ENCODE results near the gene VCX.
"Not testable (repeated sequence)": the region's sequence is repeated elsewhere in the genome, so short reads cannot be mapped to it uniquely, and the experiment has no call there.

VCX gene

DNA sequence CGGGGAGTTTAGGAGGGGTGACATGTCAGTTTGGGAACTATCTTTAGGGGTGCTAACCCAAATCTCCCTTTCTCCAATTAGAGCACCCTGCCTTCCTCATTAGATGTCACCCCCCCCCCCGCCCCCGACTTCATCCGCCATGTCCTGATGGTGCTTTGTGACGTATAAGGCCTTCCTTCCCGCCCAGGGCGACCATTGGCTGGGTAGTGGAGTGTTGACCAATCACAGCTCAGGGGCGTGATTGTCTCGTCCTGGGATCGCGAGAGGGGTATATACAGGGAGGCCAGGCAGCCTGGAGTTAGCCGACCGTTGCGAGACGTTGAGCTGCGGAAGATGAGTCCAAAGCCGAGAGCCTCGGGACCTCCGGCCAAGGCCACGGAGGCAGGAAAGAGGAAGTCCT lies at the start of gene VCX:
Gene VCX (plus strand): TSS at position 301 of the 400 bp plus-strand sequence. CDS start 33 bp downstream, at position 334.
- not testable (repeated sequence) for DNase-seq

DNA sequence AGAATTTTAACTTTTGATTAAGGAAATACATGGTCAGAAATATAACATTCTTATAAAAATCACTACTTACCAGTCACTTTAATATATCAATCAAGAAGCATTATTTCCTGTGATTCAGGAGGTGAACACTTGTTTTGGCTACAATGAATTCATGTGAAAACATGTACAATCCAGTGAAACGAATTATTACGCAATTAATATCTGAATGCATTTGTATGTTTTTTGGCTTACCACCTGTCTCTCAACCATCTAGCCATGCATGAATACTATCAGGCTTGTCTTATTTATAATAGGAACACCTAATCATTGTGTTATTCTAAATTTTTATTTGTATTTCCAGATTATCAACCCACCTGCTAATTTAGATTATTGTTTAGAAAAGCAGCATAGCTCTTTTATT lies 44.6 kb upstream of the VCX start:
- no peak for DNase-seq

DNA sequence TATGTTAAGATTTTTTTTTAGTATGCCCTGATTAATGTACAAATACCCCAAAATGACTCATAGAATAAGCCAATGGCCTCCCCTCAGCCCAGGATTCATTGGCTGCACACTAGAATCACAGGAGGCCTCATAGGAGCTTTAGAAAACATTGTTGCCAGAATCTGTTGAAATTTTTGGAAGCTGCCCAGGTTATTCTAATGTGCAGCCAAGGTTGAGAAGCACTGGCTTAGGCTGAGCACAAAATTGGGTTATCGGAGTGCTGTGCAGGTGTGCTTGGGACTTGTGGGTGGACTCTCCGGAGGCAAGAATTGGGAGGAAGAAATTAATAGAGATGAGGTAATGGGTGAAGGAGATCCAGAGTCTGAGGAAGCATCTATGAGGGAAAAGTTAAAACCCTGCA lies 41.3 kb upstream of the VCX start:
- no peak for DNase-seq

DNA sequence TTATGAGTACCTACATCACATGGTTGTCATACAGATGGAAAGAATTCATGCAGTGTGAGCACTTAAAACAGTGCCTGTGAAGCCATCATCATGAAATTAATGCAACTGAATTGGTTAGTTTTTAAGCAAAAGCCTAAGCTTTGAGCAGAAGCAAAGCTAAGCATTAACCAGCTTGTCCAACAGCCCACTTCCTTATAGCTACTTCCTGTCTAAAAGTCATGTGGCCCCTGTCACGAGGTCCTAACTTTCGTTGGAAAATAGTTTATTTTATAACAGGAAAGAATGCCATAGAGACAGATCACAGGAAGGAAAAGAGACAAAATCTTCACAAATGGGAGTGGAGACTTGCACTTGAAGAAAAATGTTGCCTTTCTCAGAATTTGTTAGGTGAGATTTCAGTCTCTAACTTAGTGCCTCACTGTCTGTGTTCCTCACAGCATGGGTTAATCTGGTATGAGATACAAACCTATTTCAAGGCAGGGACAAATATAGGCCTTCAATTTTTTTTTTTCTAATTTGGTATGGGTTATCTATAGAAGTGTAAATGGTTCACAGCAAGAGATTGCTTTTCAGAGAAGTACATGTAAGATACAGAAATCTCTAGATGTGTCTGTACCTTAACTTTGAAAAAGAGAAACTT lies 27.7 kb upstream of the VCX start:
- no peak for DNase-seq

DNA sequence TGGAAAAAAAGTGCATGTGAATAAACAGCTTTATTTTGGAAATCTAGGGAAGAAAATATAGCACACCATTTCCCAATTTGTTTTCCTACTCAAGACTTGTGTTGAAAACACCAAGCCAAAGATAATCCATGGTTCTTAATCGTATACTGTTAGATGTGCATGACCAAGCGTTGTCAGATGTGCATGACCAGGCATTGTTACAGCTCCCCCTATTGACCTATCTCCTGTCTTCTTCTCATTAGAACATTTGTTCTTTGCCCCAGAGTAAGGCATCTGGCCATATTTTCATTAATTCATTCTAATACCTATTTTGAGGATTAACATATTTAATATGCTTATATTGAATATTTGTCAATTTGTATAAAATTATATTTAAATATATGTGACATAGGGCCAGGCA lies 14.4 kb upstream of the VCX start:
- no peak for DNase-seq

DNA sequence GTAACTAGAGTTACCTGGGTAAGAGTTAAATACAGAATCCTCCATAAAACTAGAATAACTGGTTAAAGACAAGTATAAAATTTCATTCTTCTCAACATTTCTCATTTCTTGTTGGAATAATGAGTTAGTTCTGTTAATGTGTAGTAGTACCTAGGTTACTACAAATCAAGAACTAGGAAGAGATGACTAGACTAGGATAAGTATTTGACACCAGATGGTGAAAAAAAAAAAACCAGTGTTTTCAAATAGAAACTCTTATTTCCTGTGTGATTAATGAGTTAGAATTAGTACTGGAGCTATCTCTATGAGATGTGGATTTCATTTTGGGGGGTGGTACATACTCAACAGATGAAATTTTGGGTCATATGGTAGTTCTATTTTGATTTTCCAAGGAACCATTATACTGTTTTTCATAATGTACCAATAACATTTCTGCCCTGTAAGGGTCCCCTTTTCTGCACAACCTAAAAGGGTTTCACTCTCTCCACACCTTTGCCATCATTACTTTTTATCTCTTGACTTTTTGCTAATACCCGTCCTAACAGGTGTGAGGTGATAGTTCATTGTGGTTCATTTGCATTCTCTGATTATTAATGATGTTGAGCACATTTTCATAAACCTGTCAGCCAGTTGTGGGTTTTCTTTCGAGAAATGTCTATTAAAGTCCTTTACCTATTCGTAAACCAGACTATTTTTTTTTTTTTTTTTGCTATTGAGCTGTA lies 1.7 kb upstream of the VCX start:
- DNase-seq = no peak

DNA sequence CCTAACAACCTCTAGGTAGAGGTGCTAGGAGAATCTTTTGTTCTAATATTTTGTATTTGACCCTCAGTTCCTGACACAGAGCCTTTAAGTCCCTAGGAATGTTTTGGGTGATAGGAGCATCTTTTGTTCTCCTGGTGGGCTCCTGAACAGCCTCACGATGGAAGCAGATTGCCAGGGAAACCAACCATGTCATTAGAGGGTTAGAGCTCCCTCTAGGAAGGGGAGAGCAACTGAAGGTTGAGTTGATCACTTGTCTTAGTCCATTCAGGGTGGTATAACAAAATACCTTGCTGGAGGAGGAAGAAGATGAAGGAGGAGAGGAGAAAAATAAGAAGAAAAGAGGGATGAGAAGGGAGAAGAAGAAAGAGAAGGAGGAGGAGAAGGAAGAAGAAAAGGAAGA lies 9.2 kb downstream of the VCX start:
- DNase-seq = no peak

DNA sequence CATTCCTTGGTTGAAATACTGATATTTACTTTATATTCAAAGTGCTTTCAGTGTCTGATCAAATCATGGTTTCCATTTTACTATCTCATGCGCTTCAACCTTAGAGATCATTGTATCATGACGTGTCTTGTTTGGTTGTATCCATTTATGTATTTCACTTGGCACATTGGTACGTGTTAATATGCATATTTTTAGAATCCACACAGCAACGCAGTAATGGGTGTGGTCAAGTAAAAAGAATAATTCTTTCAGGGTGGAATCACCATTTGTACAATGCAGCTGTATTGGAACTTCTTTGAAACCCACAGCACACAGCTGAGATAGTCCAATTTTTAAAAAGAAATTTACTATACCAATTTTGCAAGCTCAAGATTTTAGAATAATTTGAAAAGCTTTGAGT lies 29.1 kb downstream of the VCX start:
- no peak for DNase-seq

DNA sequence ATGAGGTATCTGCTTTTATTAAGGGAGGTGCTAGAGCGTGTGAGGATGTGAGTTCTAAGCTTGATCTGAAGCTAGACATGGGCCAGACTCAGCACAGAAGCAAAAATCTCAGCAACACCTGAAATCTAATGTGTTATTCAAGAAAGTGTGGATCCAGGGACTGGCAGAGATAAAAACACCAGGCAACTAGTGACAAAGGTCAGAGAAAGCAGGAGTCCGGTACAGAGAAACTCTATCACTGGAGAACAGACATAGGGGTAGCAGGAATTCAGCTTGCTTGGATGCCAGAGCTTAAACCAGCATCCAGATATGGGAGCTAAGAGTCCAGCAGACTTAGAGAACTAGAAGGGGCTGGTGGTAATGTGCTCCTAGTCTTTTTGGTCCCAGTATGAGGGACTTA lies 34.0 kb downstream of the VCX start:
- DNase-seq = no peak

DNA sequence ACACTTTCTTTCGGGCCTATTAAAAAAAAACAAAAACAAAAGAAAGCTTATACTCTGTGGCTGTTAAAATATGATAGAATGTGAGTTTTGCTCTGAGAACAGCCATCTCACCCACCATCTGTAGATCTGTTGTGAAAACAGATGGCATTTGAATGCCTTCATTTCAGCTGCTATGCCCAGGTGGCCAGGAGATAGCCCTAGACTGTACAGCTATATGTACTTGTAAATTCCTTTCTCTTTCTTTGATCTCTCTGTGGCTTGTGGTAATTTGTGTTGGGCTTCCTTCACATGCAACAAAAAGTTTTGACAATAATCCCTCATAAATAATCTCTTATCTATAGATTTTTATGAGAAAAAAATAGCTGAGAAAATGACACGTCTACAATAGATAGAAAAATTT lies 46.2 kb downstream of the VCX start:
- DNase-seq = peak; percentile 1

DNA sequence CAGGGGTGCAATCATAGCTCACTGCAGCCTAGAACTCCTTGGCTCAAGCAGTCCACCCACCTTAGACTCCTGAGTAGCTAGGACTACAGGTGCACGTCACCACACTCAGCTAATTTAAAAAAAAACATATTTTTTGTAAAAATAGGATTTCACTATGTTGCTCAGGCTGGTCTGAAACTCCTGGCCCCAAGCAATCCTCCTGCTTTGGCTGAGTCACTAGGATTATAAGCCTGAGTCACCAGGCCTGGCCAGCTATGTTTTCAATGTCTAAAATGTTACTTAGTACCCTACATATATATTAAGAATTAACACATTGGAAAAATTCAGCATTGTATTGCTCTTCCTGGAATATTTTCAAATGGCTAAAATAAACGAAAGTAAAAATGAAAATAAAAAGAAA lies 46.7 kb downstream of the VCX start:
- no peak for DNase-seq

DNA sequence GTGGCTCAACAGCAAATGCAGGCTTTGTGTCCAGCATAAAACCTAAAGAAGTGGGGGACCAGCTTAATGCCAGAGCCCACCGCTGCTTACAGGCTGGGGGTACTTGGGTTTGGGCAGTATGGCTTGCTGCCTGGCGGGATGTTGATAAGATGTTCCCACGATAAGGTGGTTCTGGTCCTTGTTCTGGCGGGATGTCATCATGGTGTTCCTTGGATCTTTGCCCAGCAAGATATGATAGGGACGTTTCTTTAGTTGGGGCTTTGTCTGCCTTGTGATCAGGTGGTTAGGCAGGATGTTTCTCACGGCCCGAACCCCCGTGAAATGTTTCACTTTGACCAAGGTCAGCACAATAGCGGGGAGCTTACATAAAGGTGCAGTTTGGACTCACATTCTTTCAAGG lies 49.0 kb downstream of the VCX start:
- DNase-seq = no peak

Data from NCI-H1694 treated with DMSO at 0.1 percent for 48 hours (cell line).